ENCODE measurements around the gene ANHX. TPM values are rescaled to one million over a fixed set of nuclear protein-coding genes. Genes with fewer than 3 reads are reported as not detected.

ANHX gene
- total RNA-seq, 1 experiment from 2014 or later, result not detected

DNA sequence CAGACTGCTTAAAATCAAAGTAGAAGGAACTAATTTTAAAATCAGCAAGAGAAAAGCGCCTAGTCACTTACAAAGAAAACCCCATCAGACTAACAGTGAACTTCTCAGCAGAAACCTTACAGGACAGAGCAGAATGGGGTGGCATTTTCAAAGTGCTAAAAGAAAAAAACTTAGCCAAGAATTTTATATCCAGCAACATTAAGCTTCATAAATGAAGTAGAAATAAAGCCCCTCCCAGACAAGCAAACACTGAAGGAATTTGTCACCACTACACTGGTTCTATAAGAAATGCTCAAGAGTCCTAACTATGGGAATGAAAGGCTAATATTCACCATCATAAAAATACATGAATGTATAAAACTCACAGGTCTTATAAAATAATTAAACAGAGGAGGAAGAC lies 60.8 kb downstream of the ANHX start:
- H3K9me2 ChIP-seq (ENCODE audit: insufficient read depth), result no peaks in the 10 kb centered on the region
- no peaks in the 10 kb centered on the region for H4K20me1 ChIP-seq (ENCODE audit: insufficient read depth)
- H3F3A ChIP-seq (ENCODE audit: insufficient read depth, low read depth), result no peaks in the 10 kb centered on the region
- H3K4me1 ChIP-seq (replicated peaks; ENCODE audit: insufficient read depth), result no peaks in the 10 kb centered on the region
- H2AFZ ChIP-seq, result no peak overlapping the region
- no peaks in the 10 kb centered on the region for H3K27me3 ChIP-seq (ENCODE audit: insufficient read depth, low read depth)
- peaks cover 28% of the 10 kb centered on the region; the same call in 1 of the 2 replicates for H3K9me3 ChIP-seq (ENCODE audit: insufficient read depth, low read depth)
- no peaks in the 10 kb centered on the region for H3K36me3 ChIP-seq (ENCODE audit: low read depth)
- no peak overlapping the region for H3K4me2 ChIP-seq
- TF ChIP-seq, protein P1, sequence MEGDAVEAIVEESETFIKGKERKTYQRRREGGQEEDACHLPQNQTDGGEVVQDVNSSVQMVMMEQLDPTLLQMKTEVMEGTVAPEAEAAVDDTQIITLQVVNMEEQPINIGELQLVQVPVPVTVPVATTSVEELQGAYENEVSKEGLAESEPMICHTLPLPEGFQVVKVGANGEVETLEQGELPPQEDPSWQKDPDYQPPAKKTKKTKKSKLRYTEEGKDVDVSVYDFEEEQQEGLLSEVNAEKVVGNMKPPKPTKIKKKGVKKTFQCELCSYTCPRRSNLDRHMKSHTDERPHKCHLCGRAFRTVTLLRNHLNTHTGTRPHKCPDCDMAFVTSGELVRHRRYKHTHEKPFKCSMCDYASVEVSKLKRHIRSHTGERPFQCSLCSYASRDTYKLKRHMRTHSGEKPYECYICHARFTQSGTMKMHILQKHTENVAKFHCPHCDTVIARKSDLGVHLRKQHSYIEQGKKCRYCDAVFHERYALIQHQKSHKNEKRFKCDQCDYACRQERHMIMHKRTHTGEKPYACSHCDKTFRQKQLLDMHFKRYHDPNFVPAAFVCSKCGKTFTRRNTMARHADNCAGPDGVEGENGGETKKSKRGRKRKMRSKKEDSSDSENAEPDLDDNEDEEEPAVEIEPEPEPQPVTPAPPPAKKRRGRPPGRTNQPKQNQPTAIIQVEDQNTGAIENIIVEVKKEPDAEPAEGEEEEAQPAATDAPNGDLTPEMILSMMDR (conservative IDR thresholded peaks at IDR 0.05), result no peak
- TF ChIP-seq EZH2 (IDR thresholded peaks at IDR 0.05; ENCODE audit: low read depth), result no peak
- H3K27ac ChIP-seq, result no peak overlapping the region
- no peak for DNase-seq
- no peaks in the 10 kb centered on the region for H3K79me2 ChIP-seq (ENCODE audit: low read depth)
- BruUV-seq (replicated peaks), result no TSS peak
- H3K4me3 ChIP-seq, result no peak overlapping the region
- ChIA-PET POLR2A (ENCODE audit: unreplicated experiment) (no interaction called here), CTCF (no interaction called here)
- intact Hi-C loops (cut with micrococcal nuclease; ENCODE audit: unreplicated experiment), result no loop called here

DNA sequence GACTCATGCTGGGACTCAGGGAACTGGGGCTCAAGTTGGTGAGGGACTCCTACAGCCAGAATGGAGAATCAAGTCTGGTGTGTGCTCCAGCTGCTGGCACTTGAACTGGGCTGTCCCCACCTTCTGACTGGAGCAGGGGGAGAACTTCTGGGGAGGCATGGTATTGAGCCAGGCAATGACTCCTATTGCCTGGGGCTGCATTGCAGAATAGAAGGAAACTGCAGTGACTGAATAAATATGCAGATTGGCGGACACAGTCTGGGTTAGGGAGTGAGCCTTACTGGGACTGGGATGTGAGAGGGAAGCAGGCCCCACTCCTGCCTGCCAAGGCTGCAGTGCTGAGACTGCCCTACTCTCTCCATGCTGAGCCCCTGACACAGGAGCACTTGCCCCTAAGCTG lies 63.2 kb downstream of the ANHX start:
- H3K9me3 ChIP-seq (ENCODE audit: insufficient read depth, low read depth), result peaks cover 24% of the 10 kb centered on the region; the same call in 1 of the 2 replicates
- H3K27ac ChIP-seq, result no peak overlapping the region
- ChIA-PET POLR2A (ENCODE audit: unreplicated experiment) (no interaction called here), CTCF (no interaction called here)
- H3K36me3 ChIP-seq (ENCODE audit: low read depth), result no peaks in the 10 kb centered on the region
- no peak overlapping the region for H2AFZ ChIP-seq
- no peaks in the 10 kb centered on the region for H3K27me3 ChIP-seq (ENCODE audit: insufficient read depth, low read depth)
- H3K79me2 ChIP-seq (ENCODE audit: low read depth), result no peaks in the 10 kb centered on the region
- intact Hi-C loops (cut with micrococcal nuclease; ENCODE audit: unreplicated experiment), result no loop called here
- H4K20me1 ChIP-seq (ENCODE audit: insufficient read depth), result no peaks in the 10 kb centered on the region
- no peak overlapping the region for H3K4me3 ChIP-seq
- H3K9me2 ChIP-seq (ENCODE audit: insufficient read depth), result no peaks in the 10 kb centered on the region
- no peaks in the 10 kb centered on the region for H3F3A ChIP-seq (ENCODE audit: insufficient read depth, low read depth)
- H3K4me1 ChIP-seq (replicated peaks; ENCODE audit: insufficient read depth), result no peaks in the 10 kb centered on the region
- H3K4me2 ChIP-seq, result no peak overlapping the region
- DNase-seq, result no peak
- BruUV-seq (replicated peaks), result no TSS peak
- no peak for TF ChIP-seq EZH2 (IDR thresholded peaks at IDR 0.05; ENCODE audit: low read depth)
- TF ChIP-seq, protein P1 (conservative IDR thresholded peaks at IDR 0.05), result no peak

Other genes starting within 250 kb of the ANHX start
- 13.2 and 20.6 TPM in 2 replicates for gene ZNF26, start 249.5 kb downstream of the ANHX start, total RNA-seq (2021)
- 16.2 and 18.0 TPM in 2 replicates for gene ZNF84, start 198.4 kb downstream of the ANHX start, total RNA-seq (2021)
- gene ZNF140, start 155.0 kb downstream of the ANHX start, total RNA-seq (2021), result 10.2 and 11.1 TPM in 2 replicates
- 2.4 and 3.2 TPM in 2 replicates for gene ZNF891, start 105.6 kb downstream of the ANHX start, total RNA-seq (2021)
- gene ZNF10, start 105.2 kb downstream of the ANHX start, total RNA-seq (2021), result 7.3 and 9.5 TPM in 2 replicates
- 14.0 and 14.7 TPM in 2 replicates for gene ZNF268, start 54.4 kb downstream of the ANHX start, total RNA-seq (2021)

All from PC-9 (cell line).